ENCODE data around the gene GBF1.

The GBF1 gene

GRCh38 chr10:102398172-102399020 is 153.1 kb downstream of the GBF1 start:
- no peak for DNase-seq

GRCh38 chr10:102399217-102400021 is 154.1 kb downstream of the GBF1 start:
- DNase-seq, result peak; percentile 86

GRCh38 chr10:102400076-102400475 is 154.7 kb downstream of the GBF1 start:
- peak; percentile 47 for DNase-seq

- no peak for DNase-seq
Observed at GRCh38 chr10:102400598-102401341, 155.4 kb downstream of the GBF1 start.

DNA sequence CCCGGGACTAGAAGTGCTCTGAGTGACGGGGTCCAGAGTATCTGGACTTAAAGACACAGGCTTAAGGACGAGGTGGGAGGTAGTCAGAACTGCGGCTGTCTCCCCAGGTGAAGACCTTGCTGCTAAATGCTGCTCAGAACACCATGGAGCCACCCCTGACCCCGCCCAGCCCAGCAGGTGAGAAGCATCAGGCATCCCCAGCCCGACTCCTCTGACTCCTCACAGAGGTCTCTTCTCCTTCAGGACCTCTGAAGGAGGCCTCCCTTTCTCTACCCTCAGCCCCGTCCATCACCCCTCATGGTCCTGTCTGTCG is 156.0 kb downstream of the GBF1 start:
- DNase-seq, result no peak

GRCh38 chr10:102401735-102402511 is 156.6 kb downstream of the GBF1 start:
- no peak for DNase-seq

- no peak for DNase-seq
Observed at GRCh38 chr10:102402512-102402896, 157.2 kb downstream of the GBF1 start.

- DNase-seq, result no peak
Observed at GRCh38 chr10:102403115-102403514, 157.8 kb downstream of the GBF1 start.

DNA sequence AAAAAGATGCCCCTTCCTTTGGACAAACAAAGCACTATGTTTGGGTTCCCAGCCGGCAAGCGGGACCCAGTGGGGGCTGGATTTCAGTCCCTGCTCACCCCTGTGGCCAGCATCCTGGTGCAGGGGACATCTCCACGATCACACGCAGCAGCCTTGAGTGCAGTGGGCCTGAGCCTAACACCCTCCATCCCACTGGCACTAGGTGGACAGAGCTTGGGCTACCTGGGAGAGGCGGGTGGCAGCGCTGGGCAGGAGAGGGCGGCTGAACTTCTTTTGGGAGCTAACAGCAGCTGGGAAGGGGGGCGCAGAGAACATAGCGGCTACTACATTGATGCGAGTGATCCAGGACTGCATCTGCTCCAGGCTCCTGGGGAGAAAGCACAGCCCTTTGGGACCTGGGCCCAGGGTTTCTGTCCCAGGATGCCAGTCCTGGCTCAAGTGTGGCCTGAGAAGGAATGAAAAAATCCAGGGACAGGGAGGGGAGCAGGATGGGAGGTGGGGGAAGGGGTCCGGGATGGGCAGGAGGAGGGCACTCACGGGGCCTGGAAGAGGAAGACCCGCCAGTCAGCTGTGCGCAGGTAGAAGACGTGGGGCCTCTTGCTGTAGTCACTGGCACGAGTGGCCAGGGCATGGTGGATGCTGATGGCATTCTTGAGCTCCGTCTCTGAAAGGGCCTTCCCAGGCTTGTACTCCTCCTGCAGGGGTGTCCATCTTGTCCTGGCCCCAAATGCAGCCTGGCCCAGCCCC is 159.2 kb downstream of the GBF1 start:
- DNase-seq, result no peak

DNA sequence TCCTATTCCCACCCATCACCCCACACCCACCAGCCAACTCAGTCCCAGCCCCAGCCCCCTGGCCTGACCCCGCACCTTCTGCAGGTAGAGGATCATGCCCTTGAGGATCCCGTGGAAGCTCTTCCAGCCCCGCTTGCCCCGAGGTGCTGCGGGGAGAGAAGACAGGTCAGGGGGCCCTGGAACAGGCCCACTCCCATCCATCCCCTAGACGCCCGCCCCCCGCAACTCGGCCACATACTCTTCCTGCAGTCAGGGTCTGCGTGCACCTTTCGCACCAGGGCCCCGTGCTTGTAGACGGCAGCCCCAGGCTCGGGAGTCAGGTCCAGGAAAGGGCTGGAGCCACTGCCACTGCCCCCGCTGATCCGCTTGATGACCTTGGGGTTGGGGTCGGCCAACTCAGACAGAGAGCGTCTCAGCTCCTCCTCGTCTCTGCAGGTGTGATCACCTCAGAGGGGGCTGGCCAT is 159.8 kb downstream of the GBF1 start:
- DNase-seq, result no peak

- no peak for DNase-seq
Observed at GRCh38 chr10:102405632-102406031, 160.3 kb downstream of the GBF1 start.

DNA sequence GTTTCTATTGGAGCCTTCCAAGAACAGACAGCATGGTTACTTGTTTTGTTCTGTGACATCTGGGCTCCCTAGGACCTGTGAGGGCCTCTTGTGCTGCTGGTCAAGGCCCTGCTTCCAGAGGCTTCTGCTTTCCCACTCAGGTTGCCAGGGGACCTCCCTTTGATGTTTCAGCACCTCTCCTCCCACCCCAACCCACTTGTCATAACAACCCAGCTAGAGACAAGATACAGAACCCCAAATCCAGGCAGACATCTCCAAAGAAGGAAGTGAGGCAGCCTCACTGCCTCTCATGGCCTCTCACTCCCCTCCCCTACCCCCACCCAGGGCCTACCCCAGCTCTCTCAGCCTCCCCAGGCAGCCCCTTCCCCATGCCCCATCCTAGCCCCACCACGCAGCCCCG is 161.5 kb downstream of the GBF1 start:
- no peak for DNase-seq

- no peak for DNase-seq
Observed at GRCh38 chr10:102407425-102408130, 162.2 kb downstream of the GBF1 start.

DNA sequence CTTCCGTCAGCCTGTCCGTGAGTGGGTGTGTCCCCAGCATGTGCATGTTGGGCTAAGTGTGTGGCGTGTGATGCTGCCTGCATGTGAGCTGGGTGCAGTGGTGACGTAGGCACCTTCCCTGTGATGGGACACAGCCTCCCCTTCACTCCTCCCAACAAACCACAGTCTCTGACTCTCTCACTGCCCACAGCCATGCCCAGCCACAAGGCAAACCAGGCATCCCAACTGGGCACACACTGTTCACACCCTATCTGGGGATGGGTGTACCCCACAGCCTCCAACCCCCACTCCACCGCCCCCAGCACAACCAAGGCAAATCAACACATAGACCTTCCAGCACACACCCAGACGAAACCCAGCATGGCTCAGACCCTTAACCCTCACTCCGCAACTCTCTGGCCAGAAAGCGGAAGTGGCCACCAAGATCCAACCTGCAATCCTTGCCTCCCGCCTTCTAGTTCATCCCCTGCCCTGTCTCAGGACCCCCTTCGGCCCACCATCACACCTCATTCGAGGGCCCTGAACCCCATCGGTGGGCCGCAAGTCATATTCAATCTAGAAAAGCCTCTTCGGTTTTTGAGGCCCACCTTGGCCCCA is 162.9 kb downstream of the GBF1 start:
- DNase-seq, result no peak

- DNase-seq, result peak; percentile 20
Observed at GRCh38 chr10:102408728-102409603, 163.6 kb downstream of the GBF1 start.

DNA sequence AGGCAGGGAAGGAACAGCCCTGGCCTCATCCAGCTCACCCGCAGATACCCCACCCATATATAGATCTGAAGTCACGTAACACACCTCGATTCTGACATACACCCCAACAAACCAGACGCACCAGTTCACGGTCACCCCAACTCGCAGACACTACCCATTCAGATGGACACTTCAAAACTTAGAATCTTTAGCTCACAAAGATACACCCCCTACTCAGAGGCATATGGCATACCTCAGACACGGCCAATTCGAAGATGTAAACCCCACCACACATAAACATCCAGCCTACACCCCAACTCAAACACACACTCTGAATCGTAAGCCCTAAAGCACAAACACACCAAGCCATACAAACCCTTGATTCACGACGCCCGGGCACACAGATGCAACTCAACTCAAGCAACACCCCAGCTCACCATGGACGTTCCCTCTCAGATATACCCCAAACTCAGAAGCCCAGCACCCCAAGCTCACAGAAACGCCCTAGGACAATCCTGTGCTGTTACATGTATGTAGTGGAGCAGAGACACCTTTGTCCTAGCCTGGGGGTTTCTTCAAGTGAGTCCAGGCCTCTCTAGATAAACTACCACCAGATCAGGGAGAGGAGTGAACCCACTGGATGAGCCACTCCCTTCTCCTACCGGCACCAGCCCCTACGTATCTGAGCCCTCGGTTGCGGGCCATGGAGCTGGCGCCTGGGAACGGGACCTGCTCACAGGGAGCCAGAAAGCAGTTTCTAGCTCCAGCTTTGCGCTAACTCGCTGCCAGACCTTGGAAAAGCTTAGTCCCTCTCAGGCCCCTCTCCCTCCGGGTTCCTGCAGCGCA is 164.5 kb downstream of the GBF1 start:
- no peak for DNase-seq

- DNase-seq, result no peak
Observed at GRCh38 chr10:102410429-102411073, 165.2 kb downstream of the GBF1 start.
